AG04449 (cell line): ENCODE results near the gene PIK3AP1.

Experiments used
- CTCF ChIA-PET: fragments of 350-600 bp; formaldehyde crosslinking; extraction: SDS; loops from one replicate; lab custom pipeline; 2021; ENCODE audit warnings: antibody characterized with exemption; lab: Yijun Ruan, JAX
- POLR2A ChIA-PET: fragments of 400-600, 350-600 bp; formaldehyde crosslinking; extraction: SDS; loops from one replicate; lab custom pipeline; 2020; ENCODE audit warnings: antibody characterized with exemption, inconsistent platforms; lab: Yijun Ruan, JAX
- DNase-seq: peaks from one replicate; pipeline ENCODE4 v3.0.0-alpha.2; 2010; ENCODE audit warnings: low read depth, low spot score
- H3K4me3 ChIP-seq: 2 replicates; pipeline ENCODE4 v1.5.1; 2011; ENCODE audit warnings: low read depth, mild to moderate bottlenecking, control low read depth, low read length
- TF ChIP-seq, protein P1 (sequence below): IDR thresholded peaks from one replicate; pipeline ENCODE4 v1.5.1; 2011; ENCODE audit warnings: mild to moderate bottlenecking, moderate library complexity, low read length, control low read depth, inconsistent platforms; ENCODE audit not compliant: insufficient read depth; ENCODE audit errors: missing control alignments

The PIK3AP1 gene

DNA sequence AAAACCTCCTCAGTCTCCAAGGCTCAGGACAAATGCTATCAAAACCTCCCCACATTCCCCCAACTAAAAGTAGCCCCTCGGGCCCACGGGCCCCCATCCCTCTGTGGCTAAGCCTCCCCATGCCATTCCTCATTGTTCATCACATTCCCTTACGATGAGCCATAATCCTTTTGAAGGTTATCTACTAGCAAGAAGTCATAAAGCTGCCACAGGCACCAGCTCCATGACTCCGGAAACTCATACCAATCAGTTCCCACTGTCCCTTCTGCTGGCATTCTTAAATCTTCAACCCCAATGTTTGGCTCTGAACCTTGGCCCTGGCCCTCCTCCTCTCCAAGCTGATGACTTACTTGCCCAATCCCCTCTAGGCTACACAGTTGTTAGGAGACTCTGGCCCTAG is 114.1 kb downstream of the PIK3AP1 start:
- TF ChIP-seq, protein P1, sequence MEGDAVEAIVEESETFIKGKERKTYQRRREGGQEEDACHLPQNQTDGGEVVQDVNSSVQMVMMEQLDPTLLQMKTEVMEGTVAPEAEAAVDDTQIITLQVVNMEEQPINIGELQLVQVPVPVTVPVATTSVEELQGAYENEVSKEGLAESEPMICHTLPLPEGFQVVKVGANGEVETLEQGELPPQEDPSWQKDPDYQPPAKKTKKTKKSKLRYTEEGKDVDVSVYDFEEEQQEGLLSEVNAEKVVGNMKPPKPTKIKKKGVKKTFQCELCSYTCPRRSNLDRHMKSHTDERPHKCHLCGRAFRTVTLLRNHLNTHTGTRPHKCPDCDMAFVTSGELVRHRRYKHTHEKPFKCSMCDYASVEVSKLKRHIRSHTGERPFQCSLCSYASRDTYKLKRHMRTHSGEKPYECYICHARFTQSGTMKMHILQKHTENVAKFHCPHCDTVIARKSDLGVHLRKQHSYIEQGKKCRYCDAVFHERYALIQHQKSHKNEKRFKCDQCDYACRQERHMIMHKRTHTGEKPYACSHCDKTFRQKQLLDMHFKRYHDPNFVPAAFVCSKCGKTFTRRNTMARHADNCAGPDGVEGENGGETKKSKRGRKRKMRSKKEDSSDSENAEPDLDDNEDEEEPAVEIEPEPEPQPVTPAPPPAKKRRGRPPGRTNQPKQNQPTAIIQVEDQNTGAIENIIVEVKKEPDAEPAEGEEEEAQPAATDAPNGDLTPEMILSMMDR: no peak
- CTCF ChIA-PET: interaction anchor here (0.9 kb wide), 1 partner anchor 16 kb away, joined by 3 read pairs; no protein-coding TSS in a partner anchor
- H3K4me3 ChIP-seq: no peak overlapping the region
- no peak for DNase-seq
- POLR2A ChIA-PET: interaction anchor here (0.8 to 1.4 kb wide), 2 partner anchors 8 to 19 kb away, joined by 3 to 4 read pairs; partner anchors contain the start of gene TM9SF3

DNA sequence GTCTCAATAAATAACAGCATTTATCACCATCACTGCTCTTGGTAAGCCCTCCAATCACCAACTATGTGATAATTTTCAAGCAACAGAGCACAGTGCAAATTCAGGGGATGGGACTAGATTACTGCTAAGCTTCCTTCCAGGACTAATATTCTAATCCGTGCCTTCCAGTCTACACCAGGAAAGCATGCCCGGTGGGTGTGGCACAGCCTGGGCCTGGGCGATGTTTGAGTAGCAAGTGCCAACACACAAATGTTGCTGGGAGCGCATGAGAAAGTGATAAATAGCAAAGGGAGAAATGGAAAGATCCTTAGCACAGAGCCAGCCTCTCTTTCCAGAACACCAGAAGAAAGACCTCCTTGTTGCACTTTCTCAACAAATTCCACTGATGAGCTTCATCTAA is 120.0 kb downstream of the PIK3AP1 start:
- DNase-seq: no peak
- H3K4me3 ChIP-seq: no peak overlapping the region
- ChIA-PET POLR2A (no interaction called here), CTCF (no interaction called here)
- TF ChIP-seq, protein P1: no peak

DNA sequence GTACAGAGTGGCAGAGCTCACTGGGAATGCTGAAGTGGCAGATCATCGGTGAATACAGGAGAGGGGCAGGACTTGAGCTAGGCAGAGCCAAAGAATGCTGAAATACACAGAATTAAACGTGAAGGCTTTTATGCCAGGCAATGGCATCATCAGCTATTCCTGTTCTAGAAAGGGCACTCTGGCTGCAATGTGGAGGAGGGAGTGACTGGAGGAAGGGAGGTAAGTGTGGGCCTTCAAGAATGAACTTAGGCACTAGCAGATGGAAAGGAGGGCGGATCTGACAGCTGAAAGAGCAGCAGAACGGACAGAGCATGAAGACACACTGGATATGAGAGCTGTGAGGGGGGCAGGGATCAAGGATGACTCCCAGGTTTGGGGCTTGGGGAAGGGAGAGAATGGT is 121.5 kb downstream of the PIK3AP1 start:
- TF ChIP-seq, protein P1: no peak
- CTCF ChIA-PET: no interaction called here

DNA sequence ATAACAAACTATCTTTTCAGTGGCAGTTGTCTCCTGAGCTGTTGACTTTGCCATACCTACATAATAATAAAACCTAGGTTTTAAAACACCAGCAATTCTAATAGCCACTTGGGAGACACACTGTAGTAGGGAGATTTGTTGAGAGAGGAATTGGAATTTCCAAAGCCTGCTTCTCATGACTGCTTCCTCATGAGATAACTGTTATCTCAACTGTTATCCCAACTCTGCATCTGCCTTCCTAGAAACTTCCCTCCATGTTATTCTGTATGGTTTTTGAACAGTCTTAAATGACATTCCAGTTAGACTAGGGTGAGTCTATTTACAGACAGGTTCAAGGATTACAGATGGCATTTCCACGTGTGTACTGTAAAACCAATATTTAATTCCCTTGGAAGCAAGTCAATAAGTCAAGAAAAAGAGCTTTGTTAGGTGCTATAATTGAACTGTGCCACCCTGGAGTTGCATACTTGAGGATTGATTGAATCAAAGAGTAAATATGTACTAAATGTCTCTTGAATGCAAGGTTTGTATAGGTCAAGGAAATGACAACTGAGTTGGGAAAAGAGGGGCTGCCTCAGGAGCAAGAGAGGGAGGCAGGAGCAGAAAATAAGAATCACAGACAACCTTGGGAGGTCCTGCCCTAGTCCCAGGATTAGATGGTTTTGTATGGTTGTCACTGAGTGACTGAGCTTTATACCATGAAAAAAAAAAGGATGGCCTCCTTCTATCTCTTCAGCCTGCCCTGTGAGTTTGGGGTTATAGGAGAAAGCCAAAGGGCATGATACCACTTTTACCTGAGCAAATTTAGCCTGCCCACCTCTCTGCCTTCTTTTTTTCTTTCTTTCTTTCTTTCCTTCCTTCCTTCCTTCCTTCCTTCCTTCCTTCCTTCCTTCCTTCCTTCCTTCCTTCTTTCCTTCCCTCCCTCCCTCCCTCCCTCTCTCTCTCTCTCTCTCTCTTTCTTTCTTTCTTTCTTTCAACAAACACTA is 123.6 kb downstream of the PIK3AP1 start:
- DNase-seq: no peak
- TF ChIP-seq, protein P1: no peak
- ChIA-PET POLR2A (no interaction called here), CTCF (interaction anchor here (1.0 to 1.2 kb wide), 2 partner anchors 83 to 218 kb away, joined by 3 read pairs; partner anchors contain the start of gene TLL2)
- no peak overlapping the region for H3K4me3 ChIP-seq

More for the DNA sequence above, 121.5 kb downstream of the PIK3AP1 start:
- no peak overlapping the region for H3K4me3 ChIP-seq
- POLR2A ChIA-PET: no interaction called here
- no peak for DNase-seq

DNA sequence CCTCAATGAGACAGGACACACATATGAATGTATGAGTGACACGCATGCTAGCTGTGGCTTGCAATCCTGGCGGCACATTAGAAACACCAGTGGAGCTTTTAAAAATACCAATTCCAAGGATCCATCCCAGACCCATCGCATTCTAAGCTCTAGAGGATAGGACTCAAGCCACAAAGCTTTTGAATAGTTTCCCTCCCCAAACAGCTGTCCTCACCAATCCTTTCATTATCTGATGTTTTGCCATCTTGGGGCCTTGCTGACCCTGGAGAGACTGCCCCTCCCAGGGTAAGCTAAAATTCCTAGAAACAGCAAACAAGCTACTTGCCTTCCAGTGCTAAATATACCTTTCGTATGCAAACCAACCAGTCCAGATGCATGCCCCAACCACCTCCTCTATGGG is 124.6 kb downstream of the PIK3AP1 start:
- H3K4me3 ChIP-seq: no peak overlapping the region
- no peak for DNase-seq
- TF ChIP-seq, protein P1: no peak
- ChIA-PET CTCF (interaction anchor here (1.2 kb wide), 1 partner anchor 217 kb away, joined by 3 read pairs; no protein-coding TSS in a partner anchor), POLR2A (no interaction called here)

DNA sequence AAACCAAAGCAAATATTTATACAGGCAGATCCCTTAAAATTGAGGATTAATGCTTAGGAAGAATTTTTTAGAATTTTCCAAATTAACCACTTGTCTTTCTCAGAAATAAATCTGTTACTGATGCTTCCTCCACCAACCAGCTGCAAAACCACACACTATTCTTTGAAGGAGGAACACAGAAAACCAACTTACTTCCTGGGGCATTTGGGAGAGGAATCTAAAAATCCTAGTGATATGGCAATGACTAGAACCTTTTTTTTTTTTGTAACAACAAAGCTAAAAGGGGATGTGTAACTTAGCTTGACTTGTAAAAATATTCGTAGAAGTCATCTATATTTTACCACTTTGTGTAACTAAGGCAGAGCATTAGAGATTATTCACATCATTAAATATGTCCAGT is 128.4 kb downstream of the PIK3AP1 start:
- TF ChIP-seq, protein P1: no peak
- CTCF ChIA-PET: no interaction called here
- POLR2A ChIA-PET: no interaction called here
- no peak overlapping the region for H3K4me3 ChIP-seq
- no peak for DNase-seq
